A673 (cell line): ENCODE results near the gene PDE11A. TPM values are rescaled to one million over a fixed set of nuclear protein-coding genes. Genes with fewer than 3 reads are reported as not detected.

Experiments used
- BruUV-seq: library from RNA; stranded (reverse); fragments of 400-500 nt; replicated peaks from 2 replicates; lab custom pipeline; 2021; lab: Mats Ljungman, UMichigan
- CTCF ChIA-PET: fragments of 300-600 bp; sonication (Branson Sonifier 250); formaldehyde crosslinking; loops from one replicate; lab custom pipeline; 2022; ENCODE audit warnings: antibody characterized with exemption; lab: Charles Lee
- POLR2A ChIA-PET: fragments of 300-600 bp; sonication (Branson Sonifier 250); formaldehyde crosslinking; loops from one replicate; lab custom pipeline; 2022; ENCODE audit warnings: antibody characterized with exemption; ENCODE audit not compliant: low non-redundant PET; lab: Charles Lee
- DNase-seq: peaks from one replicate; pipeline ENCODE4 v3.0.0-alpha.2; 2015; ENCODE audit warnings: low spot score
- H3K27ac ChIP-seq: fragments of 200-600 bp; sonication (generic); 2 replicates; pipeline ENCODE4 v1.5.1; 2016; ENCODE audit warnings: mixed run types, low read depth, mild to moderate bottlenecking, mixed read lengths, antibody characterized with exemption, low read length; ENCODE audit not compliant: poor library complexity, severe bottlenecking
- H3K27me3 ChIP-seq: fragments of 200-600 bp; sonication (generic); replicated peaks from 2 replicates; pipeline ENCODE4 v1.6.1; 2017; ENCODE audit warnings: mixed run types, low read depth, mild to moderate bottlenecking, mixed read lengths, antibody characterized with exemption, low read length; ENCODE audit not compliant: insufficient read depth, poor library complexity
- H3K36me3 ChIP-seq: fragments of 200-600 bp; sonication (generic); 2 replicates; pipeline ENCODE4 v1.6.1; 2016; ENCODE audit warnings: mixed run types, mild to moderate bottlenecking, mixed read lengths, antibody characterized with exemption, low read length; ENCODE audit not compliant: insufficient read depth, poor library complexity, severe bottlenecking
- H3K4me1 ChIP-seq: fragments of 200-600 bp; sonication (generic); 2 replicates; pipeline ENCODE4 v1.6.1; 2017; ENCODE audit warnings: mixed run types, mild to moderate bottlenecking, mixed read lengths, antibody characterized with exemption, low read length; ENCODE audit not compliant: insufficient read depth, poor library complexity, severe bottlenecking
- H3K4me3 ChIP-seq: fragments of 200-600 bp; sonication (generic); 2 replicates; pipeline ENCODE4 v1.5.1; 2016; ENCODE audit warnings: low read depth, mixed run types, mild to moderate bottlenecking, mixed read lengths, low read length; ENCODE audit not compliant: poor library complexity, severe bottlenecking
- H3K9me3 ChIP-seq: fragments of 200-600 bp; sonication (generic); 2 replicates; pipeline ENCODE4 v1.6.1; 2016; ENCODE audit warnings: mixed run types, low read depth, mild to moderate bottlenecking, mixed read lengths, antibody characterized with exemption, low read length; ENCODE audit not compliant: poor library complexity, severe bottlenecking
- EZH2 ChIP-seq: fragments of 200-600 bp; sonication (generic); IDR thresholded peaks from 2 replicates; pipeline ENCODE4 v1.6.1; 2017; ENCODE audit warnings: borderline replicate concordance, low read depth, mild to moderate bottlenecking, mixed read lengths, antibody characterized with exemption, low read length; ENCODE audit not compliant: poor library complexity, severe bottlenecking
- intact Hi-C: fragments of 100-400 bp; cut with micrococcal nuclease; formaldehyde crosslinking; loops from one replicate; pipeline ENCODE4 v1.10.0; 2022; ENCODE audit not compliant: unreplicated experiment
- total RNA-seq: library from RNA; stranded (reverse); gene quantifications from 2 replicates; pipeline ENCODE4 v1.2.3, GENCODE V29; 2021
- TF ChIP-seq, protein P1 (sequence below): fragments of 300-800, 200-600 bp; sonication (generic); conservative IDR thresholded peaks from 2 replicates; pipeline ENCODE4 v1.5.1; 2017; ENCODE audit warnings: low read depth, mild to moderate bottlenecking, antibody characterized with exemption, low read length, moderate library complexity, mixed read lengths

The PDE11A gene
- total RNA-seq, 1 experiment from 2014 or later = not detected

DNA sequence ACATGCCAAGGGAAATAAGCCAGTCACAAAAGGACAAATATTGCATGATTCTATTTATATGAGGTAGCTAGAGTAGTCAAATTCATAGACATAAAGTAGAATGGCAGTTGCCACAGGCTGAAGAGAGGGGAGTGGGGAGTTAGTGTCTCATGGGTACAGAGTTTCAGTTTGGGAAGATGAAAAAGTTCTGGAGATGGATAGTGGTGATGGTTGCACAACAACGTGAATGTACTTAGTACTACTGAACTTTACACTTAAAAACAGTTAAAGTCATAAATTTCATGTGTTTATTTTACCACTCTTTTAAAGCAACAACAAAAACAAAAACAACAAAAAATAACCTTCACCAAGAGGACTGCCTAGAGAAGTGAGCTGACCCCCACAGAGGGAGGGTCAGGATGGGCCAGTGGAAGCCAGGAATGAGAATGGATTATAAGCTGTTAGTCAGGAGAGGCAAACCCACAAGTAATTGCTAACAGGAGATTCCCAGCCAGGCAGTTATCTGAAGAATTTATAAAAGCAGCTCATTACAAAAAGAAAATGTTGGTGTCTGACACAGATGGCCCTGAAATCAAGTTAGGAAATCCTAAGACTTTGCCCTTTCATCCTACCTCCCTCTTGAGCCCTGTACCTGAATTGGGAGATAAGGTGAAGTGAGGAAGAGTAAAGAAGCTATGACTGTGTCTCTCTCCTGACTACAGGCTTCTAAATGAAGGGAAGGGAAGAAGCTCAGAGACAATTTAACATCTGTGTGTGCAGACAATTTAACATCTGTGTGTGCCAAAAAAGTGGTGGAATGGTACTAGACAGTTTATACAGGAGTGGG, 263.4 kb downstream of the PDE11A start:
- intact Hi-C loops = no loop called here

DNA sequence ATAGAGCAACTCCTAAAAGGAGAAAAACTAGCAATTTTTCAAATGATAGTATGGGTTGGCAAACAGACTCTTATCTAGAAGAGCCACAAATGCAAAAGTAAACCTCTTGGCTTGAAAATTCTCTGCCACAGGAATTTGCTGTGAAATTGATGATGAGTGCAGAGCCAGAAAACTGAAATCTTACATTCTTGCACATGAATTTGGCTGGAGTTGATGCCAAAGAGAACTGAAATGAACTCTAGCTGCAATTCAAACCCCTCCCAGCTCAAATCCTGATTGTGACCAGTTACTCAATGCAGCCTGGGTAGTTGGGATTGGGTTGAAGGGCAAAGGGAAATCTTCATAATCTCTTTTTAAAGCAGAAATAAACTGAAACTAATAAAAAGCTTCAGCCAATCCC, 266.6 kb downstream of the PDE11A start:
- no peaks in the 10 kb centered on the region for H3K9me3 ChIP-seq
- intact Hi-C loops = no loop called here
- peaks cover 7% of the 10 kb centered on the region for H3K27me3 ChIP-seq
- H3K4me1 ChIP-seq = no peaks in the 10 kb centered on the region
- DNase-seq = no peak
- no peak overlapping the region for H3K4me3 ChIP-seq
- TF ChIP-seq EZH2 = no peak
- TF ChIP-seq, protein P1, sequence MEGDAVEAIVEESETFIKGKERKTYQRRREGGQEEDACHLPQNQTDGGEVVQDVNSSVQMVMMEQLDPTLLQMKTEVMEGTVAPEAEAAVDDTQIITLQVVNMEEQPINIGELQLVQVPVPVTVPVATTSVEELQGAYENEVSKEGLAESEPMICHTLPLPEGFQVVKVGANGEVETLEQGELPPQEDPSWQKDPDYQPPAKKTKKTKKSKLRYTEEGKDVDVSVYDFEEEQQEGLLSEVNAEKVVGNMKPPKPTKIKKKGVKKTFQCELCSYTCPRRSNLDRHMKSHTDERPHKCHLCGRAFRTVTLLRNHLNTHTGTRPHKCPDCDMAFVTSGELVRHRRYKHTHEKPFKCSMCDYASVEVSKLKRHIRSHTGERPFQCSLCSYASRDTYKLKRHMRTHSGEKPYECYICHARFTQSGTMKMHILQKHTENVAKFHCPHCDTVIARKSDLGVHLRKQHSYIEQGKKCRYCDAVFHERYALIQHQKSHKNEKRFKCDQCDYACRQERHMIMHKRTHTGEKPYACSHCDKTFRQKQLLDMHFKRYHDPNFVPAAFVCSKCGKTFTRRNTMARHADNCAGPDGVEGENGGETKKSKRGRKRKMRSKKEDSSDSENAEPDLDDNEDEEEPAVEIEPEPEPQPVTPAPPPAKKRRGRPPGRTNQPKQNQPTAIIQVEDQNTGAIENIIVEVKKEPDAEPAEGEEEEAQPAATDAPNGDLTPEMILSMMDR = no peak
- ChIA-PET POLR2A (no interaction called here), CTCF (no interaction called here)
- no peak overlapping the region for H3K27ac ChIP-seq
- H3K36me3 ChIP-seq = no peaks in the 10 kb centered on the region
- BruUV-seq = no TSS peak

More for the DNA sequence above, 263.4 kb downstream of the PDE11A start:
- ChIA-PET POLR2A (interaction anchor here (0.6 kb wide), 1 partner anchor 384 kb away, joined by 4 read pairs; no protein-coding TSS in a partner anchor), CTCF (interaction anchor here (0.9 kb wide), 1 partner anchor 9 kb away, joined by 3 read pairs; no protein-coding TSS in a partner anchor)
- no peak for DNase-seq
- H3K4me1 ChIP-seq = no peaks in the 10 kb centered on the region
- H3K27me3 ChIP-seq = peaks cover 4% of the 10 kb centered on the region
- H3K27ac ChIP-seq = no peak overlapping the region
- no peak overlapping the region for H3K4me3 ChIP-seq
- no TSS peak for BruUV-seq
- no peak for TF ChIP-seq EZH2
- TF ChIP-seq, protein P1 = no peak
- no peaks in the 10 kb centered on the region for H3K9me3 ChIP-seq
- H3K36me3 ChIP-seq = no peaks in the 10 kb centered on the region

DNA sequence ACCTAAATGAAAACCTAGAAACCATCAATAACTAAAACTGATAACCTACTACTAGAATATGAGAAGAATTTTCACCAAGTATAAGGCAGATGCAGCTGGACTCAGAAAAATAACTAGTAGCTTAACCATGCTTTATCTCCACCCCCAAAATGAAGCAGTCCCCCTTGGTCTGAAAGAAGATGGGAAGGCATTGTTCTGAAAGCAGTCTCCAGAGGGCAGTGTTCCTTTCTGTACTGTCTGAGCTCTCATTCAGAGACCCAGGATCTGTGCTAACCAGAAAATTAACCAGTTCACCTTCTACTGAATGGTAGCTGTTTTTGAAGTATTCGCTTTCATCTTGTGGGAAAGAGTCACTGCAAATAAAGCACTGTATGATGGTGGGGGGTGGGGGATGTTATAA, 273.0 kb downstream of the PDE11A start:
- no peak overlapping the region for H3K4me3 ChIP-seq
- peaks cover 7% of the 10 kb centered on the region for H3K27me3 ChIP-seq
- BruUV-seq = no TSS peak
- POLR2A ChIA-PET = no interaction called here
- H3K4me1 ChIP-seq = no peaks in the 10 kb centered on the region
- H3K36me3 ChIP-seq = no peaks in the 10 kb centered on the region
- TF ChIP-seq EZH2 = no peak
- TF ChIP-seq, protein P1 = peak; percentile 71
- DNase-seq = peak; percentile 55
- CTCF ChIA-PET = interaction anchor here (0.7 to 1.1 kb wide), 2 partner anchors 10 to 996 kb away, joined by 3 to 4 read pairs; no protein-coding TSS in a partner anchor
- H3K9me3 ChIP-seq = no peaks in the 10 kb centered on the region
- no peak overlapping the region for H3K27ac ChIP-seq
- intact Hi-C loops = no loop called here
